Upper lobe of left lung (tissue), 4 donors: ENCODE measurements around the gene KLRF1.

ENCODE experiments used
- CTCF ChIP-seq, 6 experiments: fragments of 450-650 bp in 4 of 6; fragments of 200-600 bp in 2 of 6; sonication (generic) in 2 of 6; IDR thresholded peaks; one replicate each; pipeline ENCODE4 v1.5.1; 2016 to 2019; ENCODE audit warnings: antibody characterized with exemption in 6 of 6
- EP300 ChIP-seq, 4 donors: sonication (generic); formaldehyde crosslinking; IDR thresholded peaks; one replicate each; pipeline ENCODE4 v1.5.1; 2017; ENCODE audit warnings: antibody characterized with exemption in 4 of 4, control low read depth in 2 of 4
- POLR2A ChIP-seq, 4 donors: fragments of 450-650 bp; IDR thresholded peaks; one replicate each; pipeline ENCODE4 v1.5.1; 2016 to 2017; ENCODE audit warnings: antibody characterized with exemption in 4 of 4, mild to moderate bottlenecking in 2 of 4
- POLR2AphosphoS5 ChIP-seq, 2 donors: sonication (generic); formaldehyde crosslinking; IDR thresholded peaks; one replicate each; pipeline ENCODE4 v1.5.1; 2017; ENCODE audit warnings: antibody characterized with exemption in 2 of 2

- TF ChIP-seq EP300 (IDR thresholded peaks at IDR 0.05) (no peak), POLR2AphosphoS5 (IDR thresholded peaks at IDR 0.05) (no peak), POLR2A (IDR thresholded peaks at IDR 0.05) (no peak), CTCF (IDR thresholded peaks at IDR 0.05) (no peak)
Measured at GRCh38 chr12:9864913-9865675, 37.8 kb downstream of the KLRF1 start.
